Progenitor cell of endocrine pancreas (in vitro differentiated cells): Measurements from ENCODE around the gene CALHM1. TPM values are rescaled to one million over a fixed set of nuclear protein-coding genes. Genes with fewer than 3 reads are reported as not detected.
"Not testable (repeated sequence)": the region's sequence is repeated elsewhere in the genome, so short reads cannot be mapped to it uniquely, and the experiment has no call there.

Source experiments
- DNase-seq: peaks from one replicate; pipeline ENCODE4 v3.0.0; 2021; ENCODE audit warnings: low spot score; ENCODE audit not compliant: unreplicated experiment
- H3K27ac Mint-ChIP-seq: 2 replicates; pipeline ENCODE4 v1.8.0; 2021; ENCODE audit warnings: mild to moderate bottlenecking, moderate library complexity, mixed read lengths
- H3K27me3 Mint-ChIP-seq: 2 replicates; pipeline ENCODE4 v1.8.0; 2021; ENCODE audit warnings: mixed read lengths
- H3K36me3 Mint-ChIP-seq: 2 replicates; pipeline ENCODE4 v1.8.0; 2022; ENCODE audit warnings: mixed read lengths; ENCODE audit not compliant: insufficient read depth
- H3K4me1 Mint-ChIP-seq: 2 replicates; pipeline ENCODE4 v1.8.0; 2021; ENCODE audit warnings: low read depth, mixed read lengths
- H3K4me3 Mint-ChIP-seq: 2 replicates; pipeline ENCODE4 v1.8.0; 2021; ENCODE audit warnings: low read depth, mild to moderate bottlenecking, moderate library complexity, mixed read lengths
- H3K9me3 Mint-ChIP-seq: 2 replicates; pipeline ENCODE4 v1.8.0; 2021; ENCODE audit warnings: low read depth, mixed read lengths
- total RNA-seq: library from RNA; stranded (reverse); gene quantifications from 2 replicates; pipeline ENCODE4 v1.2.1, GENCODE V29; 2021
- TF ChIP-seq, protein P1 (sequence below): fragments of 200-600 bp; sonication (generic); IDR thresholded peaks from one replicate; pipeline ENCODE4 v1.5.0; 2021; ENCODE audit warnings: antibody characterized with exemption, mild to moderate bottlenecking; ENCODE audit not compliant: unreplicated experiment

Gene CALHM1
- total RNA-seq, 1 donor from 2014 or later: not detected

DNA sequence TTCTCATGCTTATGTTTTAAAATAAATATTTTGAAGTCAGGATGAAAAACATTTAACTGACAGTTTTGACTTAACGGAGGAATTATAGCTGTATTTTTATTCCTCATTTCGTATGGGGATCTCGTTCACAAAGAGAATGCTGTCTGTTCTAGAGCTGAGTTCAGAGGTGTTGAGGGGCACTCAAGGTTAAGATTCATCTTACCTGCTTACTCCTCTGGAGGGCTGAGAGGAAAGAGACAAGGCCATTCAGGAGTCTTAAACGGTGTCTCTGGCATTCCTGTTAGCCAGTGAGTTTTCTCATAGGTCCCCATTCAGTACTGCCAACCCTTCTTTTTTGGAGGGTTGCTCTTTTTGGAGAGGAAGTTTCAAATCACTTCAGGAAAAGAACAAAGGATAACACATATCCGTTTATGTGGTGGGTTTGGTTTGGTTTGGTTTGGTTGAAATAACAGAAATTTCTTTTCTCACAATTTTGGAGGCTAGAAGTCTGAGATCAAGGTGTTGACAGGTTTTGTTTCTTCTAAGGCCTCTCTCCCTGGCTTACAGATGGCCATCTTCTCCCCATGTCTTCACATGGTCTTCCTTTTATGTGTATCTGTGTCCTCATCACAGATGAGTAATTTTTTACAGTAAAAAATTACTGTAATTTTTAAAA lies 29.6 kb downstream of the CALHM1 start:
- no peak overlapping the region for H3K27ac Mint-ChIP-seq
- H3K36me3 Mint-ChIP-seq: peaks cover 29% of the 10 kb centered on the region
- H3K4me3 Mint-ChIP-seq: no peak overlapping the region
- peaks cover 5% of the 10 kb centered on the region for H3K4me1 Mint-ChIP-seq
- TF ChIP-seq, protein P1, sequence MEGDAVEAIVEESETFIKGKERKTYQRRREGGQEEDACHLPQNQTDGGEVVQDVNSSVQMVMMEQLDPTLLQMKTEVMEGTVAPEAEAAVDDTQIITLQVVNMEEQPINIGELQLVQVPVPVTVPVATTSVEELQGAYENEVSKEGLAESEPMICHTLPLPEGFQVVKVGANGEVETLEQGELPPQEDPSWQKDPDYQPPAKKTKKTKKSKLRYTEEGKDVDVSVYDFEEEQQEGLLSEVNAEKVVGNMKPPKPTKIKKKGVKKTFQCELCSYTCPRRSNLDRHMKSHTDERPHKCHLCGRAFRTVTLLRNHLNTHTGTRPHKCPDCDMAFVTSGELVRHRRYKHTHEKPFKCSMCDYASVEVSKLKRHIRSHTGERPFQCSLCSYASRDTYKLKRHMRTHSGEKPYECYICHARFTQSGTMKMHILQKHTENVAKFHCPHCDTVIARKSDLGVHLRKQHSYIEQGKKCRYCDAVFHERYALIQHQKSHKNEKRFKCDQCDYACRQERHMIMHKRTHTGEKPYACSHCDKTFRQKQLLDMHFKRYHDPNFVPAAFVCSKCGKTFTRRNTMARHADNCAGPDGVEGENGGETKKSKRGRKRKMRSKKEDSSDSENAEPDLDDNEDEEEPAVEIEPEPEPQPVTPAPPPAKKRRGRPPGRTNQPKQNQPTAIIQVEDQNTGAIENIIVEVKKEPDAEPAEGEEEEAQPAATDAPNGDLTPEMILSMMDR: no peak
- no peak for DNase-seq
- H3K27me3 Mint-ChIP-seq: no peaks in the 10 kb centered on the region
- H3K9me3 Mint-ChIP-seq: no peaks in the 10 kb centered on the region

DNA sequence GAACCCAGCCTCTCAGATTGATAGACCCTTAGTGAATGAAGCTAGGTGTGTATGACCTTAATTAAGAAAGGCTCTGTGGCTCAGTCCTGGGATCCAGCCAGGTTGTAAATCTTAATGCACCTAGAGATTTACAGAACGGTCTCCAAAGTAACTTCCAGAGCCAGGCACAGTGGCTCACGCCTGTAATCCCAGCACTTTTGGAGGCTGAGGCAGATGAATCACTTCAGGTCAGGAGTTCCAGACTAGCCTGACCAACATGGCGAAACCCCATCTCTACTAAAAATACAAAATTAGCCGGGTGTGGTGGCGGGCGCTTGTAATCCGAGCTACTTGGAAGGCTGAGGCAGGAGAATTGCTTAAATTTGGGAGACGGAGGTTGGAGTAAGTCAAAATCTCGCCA lies 30.8 kb downstream of the CALHM1 start:
- Mint-ChIP-seq H3K36me3 (peaks cover 32% of the 10 kb centered on the region), H3K4me3 (no peak overlapping the region)

DNA sequence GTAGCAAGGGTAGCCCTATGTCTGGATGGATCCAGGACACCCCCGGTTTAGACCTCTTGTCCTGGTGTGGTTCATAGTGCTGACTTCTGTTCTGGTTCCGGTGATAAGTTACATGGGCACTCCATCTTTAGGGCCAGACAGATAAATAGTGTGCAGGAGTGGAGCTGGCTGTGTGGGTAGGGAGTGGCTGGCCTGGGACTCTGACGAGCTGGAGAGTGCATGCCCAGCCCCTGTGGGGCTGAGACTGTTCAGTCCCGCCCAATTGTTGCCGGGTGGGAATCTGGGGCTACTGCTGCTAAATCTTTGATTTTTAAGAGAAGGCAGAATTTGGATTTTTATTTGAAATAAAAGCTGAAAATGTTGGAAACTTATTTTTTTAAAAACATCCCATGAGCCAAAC lies 35.0 kb downstream of the CALHM1 start:
- no peak overlapping the region for H3K4me3 Mint-ChIP-seq
- H3K36me3 Mint-ChIP-seq: peaks cover 32% of the 10 kb centered on the region
- DNase-seq: no peak
- no peaks in the 10 kb centered on the region for H3K4me1 Mint-ChIP-seq
- no peaks in the 10 kb centered on the region for H3K27me3 Mint-ChIP-seq
- H3K27ac Mint-ChIP-seq: no peak overlapping the region
- TF ChIP-seq, protein P1: no peak
- no peaks in the 10 kb centered on the region for H3K9me3 Mint-ChIP-seq

More for the DNA sequence above, 30.8 kb downstream of the CALHM1 start:
- Mint-ChIP-seq H3K27ac (no peak overlapping the region), H3K4me1 (peaks cover 5% of the 10 kb centered on the region), H3K27me3 (no peaks in the 10 kb centered on the region), H3K9me3 (no peaks in the 10 kb centered on the region)
- TF ChIP-seq, protein P1: no peak
- no peak for DNase-seq

DNA sequence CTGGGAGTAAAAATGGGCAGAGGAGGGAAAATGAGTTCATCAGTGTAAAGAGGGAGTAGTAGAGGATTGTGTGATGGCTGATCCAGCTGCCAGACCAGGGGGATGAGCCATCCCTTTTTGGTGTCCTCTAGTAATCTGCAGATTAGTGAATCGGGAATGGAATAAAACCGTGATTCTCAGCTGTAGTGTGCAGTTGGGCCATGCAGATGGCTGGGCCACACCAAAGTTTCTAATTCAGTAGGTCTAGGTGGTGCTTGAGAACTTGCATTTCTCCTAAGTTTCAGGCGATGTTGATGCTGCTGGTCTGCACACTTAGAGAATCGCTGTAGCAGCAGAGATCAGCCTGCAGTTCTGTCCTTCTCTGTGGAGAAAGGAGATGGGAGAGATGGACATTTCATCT lies 39.6 kb downstream of the CALHM1 start:
- DNase-seq: no peak
- Mint-ChIP-seq H3K27me3 (no peaks in the 10 kb centered on the region), H3K4me3 (no peak overlapping the region), H3K9me3 (no peaks in the 10 kb centered on the region), H3K36me3 (peaks cover 43% of the 10 kb centered on the region), H3K27ac (no peak overlapping the region), H3K4me1 (no peaks in the 10 kb centered on the region)
- TF ChIP-seq, protein P1: no peak

DNA sequence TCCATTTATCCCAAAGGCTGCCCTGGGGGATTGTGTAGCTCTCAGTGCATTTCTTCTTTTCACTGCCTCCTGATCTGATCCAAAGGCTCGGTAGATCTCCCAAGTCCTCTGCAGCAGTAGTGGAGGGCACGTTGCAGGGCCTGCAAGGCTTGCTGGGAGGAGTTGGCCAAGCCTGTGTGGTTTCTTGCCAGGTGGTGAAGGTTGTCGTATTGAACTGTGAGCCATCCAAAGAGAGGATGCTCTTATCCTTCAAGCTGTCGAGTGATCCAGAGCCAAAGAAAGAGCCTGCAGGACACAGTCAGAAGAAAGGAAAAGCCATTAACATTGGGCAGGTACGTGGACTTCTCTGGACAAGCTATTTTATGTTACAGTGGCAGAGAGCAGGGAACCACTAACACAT lies 41.1 kb downstream of the CALHM1 start:
- H3K4me1 Mint-ChIP-seq: no peaks in the 10 kb centered on the region
- H3K27me3 Mint-ChIP-seq: no peaks in the 10 kb centered on the region
- TF ChIP-seq, protein P1: no peak
- no peaks in the 10 kb centered on the region for H3K9me3 Mint-ChIP-seq
- H3K4me3 Mint-ChIP-seq: no peak overlapping the region
- no peak overlapping the region for H3K27ac Mint-ChIP-seq
- peaks cover 39% of the 10 kb centered on the region for H3K36me3 Mint-ChIP-seq
- DNase-seq: no peak

DNA sequence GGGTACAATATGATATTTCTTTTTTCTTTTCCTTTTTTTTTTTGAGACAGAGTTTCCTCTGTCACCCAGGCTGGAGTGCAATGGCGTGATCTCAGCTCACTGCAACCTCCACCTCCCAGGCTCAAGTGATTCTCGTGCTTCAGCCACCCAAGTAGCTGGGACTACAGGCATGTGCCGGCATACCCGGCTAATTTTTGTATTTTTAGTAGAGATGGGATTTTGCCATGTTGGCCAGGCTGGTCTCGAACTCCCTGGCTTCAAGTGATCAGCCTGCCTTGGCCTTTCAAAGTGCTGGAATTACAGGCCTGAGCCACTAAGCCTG lies 41.6 kb downstream of the CALHM1 start:
- not testable (repeated sequence) for H3K27me3 Mint-ChIP-seq, DNase-seq, H3K27ac Mint-ChIP-seq, H3K4me3 Mint-ChIP-seq, H3K9me3 Mint-ChIP-seq, H3K4me1 Mint-ChIP-seq
- H3K36me3 Mint-ChIP-seq: peaks cover 34% of the 10 kb centered on the region
